HuH-7.5 (cell line): ENCODE measurements around the gene PKD1L1.

ENCODE experiments used
- DNase-seq: peaks from one replicate; pipeline ENCODE4 v3.0.0; 2011; ENCODE audit warnings: low spot score

The PKD1L1 gene

GRCh38 chr7:47730142-47730541 is 218.1 kb downstream of the PKD1L1 start:
- DNase-seq = no peak

- DNase-seq = no peak
These were observed 222.1 kb downstream of the PKD1L1 start for GRCh38 chr7:47726047-47726726.

GRCh38 chr7:47725031-47725780 is 223.1 kb downstream of the PKD1L1 start:
- no peak for DNase-seq
